ENCODE results near the gene RPL13. TPM values are rescaled to one million over a fixed set of nuclear protein-coding genes. Genes with fewer than 3 reads are reported as not detected.
"Not testable (repeated sequence)": the region's sequence is repeated elsewhere in the genome, so short reads cannot be mapped to it uniquely, and the experiment has no call there.

The RPL13 gene
- total and polyA plus RNA-seq, 4 donors = 699 to 2,663 (median 1,571) TPM

DNA sequence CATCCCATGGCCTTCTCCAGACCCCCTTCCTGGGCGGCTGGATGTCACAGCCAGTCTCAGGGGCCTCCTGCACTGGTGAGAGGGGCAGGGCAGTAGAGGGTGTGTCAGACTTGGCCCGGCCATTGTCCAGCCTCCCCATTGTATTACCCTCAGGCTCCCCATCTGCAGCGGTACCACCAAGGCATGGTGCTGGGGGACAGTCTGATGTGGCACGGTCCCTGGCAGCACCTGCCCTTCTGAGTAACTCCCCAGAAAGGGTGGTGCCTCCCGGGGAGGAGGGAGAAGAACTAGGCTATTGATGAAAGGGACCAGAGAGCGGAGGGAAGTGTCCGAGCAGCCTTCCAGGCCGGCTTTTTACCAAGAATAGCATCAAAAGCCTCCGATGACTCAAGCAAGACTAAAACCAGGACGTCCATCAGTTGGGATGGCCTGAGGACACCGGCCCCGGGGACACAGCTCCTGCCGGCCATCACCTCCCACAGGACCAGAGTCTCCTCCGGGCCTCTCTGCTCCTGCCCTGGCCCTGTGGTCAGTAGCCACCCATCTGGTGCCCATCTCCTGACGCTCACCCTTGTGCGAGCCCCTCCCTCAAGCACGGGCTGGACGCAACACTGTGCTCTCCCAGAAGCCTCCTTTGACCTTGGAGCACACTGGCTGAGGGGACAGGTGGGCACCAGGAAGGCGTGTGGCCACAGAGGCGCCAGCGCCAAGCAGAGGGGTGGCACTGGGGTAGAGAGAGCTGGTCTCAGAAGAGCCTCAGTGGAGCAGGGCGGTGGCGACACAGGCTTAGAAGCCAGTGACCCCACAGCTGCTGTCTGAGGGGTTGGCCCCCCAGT, 9.2 kb downstream of the RPL13 start (continued):
- TF ChIP-seq TAF1 (conservative IDR thresholded peaks at IDR 0.05) (no peak), FOXA1 (IDR thresholded peaks at IDR 0.05) (no peak), RXRA (IDR thresholded peaks at IDR 0.05) (no peak), HNF4A (conservative IDR thresholded peaks at IDR 0.05) (no peak), NR2F2 (IDR thresholded peaks at IDR 0.05) (no peak), YY1 (IDR thresholded peaks at IDR 0.05) (no peak), REST (IDR thresholded peaks at IDR 0.05) (no peak), JUND (IDR thresholded peaks at IDR 0.05) (no peak), SP1 (IDR thresholded peaks at IDR 0.05) (no peak)

DNA sequence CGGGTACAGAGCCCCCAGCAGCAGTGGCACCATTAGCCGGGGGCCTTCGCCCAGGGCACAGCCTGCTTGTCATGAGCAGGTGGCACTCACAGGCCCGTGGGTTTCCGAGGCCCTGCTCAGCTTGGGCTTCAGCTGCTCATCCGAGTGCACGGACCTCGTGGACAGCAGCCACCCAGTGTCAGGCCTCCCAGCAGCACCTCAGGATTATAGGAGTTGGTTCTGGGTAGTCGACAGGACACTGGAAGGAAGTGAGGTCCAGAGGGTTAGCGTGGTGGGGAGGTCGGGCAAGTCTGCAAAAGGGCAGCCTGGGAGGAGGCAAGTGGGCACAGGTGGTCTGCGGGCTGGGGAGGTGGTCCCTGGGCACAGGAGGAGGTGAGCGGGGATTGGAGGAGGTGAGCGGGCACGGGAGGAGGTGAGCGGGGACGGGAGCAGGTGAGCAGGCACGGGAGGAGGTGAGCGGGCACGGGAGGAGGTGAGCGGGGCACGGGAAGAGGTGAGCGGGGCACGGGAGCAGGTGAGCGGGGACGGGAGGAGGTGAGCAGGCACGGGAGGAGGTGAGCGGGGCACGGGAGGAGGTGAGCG, 10.0 kb downstream of the RPL13 start:
- Histone ChIP-seq H3K9ac (ENCODE audit: low read depth in 1 of 2, low read length in 2 of 2) (no peak overlapping the region), H3K36me3 (ENCODE audit: control insufficient read depth in 4 of 4, insufficient read depth in 3 of 4, low read depth in 1 of 4, low read length in 3 of 4) (no peaks in the 10 kb centered on the region), H3K27me3 (ENCODE audit: control insufficient read depth in 4 of 4, insufficient read depth in 4 of 4, low read length in 3 of 4) (no peaks in the 10 kb centered on the region), H3K27ac (ENCODE audit: low read depth in 1 of 2, low read length in 2 of 2) (no peak overlapping the region), H3K9me3 (ENCODE audit: control insufficient read depth in 4 of 4, low read length in 3 of 4) (no peaks in the 10 kb centered on the region), H3K4me3 (ENCODE audit: low read depth in 1 of 3, low read length in 3 of 3) (no peak overlapping the region), H3K4me1 (ENCODE audit: control insufficient read depth in 4 of 4, insufficient read depth in 4 of 4, low read length in 3 of 4) (peaks cover 11 to 22% (median 16%) of the 10 kb centered on the region in 4 donors)
- DNase-seq (ENCODE audit: low spot score) = no peak
- WGBS = 85% methylated on average over 30 of the region's 30 CpGs
- no peak for TF ChIP-seq FOXA2 (IDR thresholded peaks at IDR 0.05)
- no peak for TF ChIP-seq FOXA1 (IDR thresholded peaks at IDR 0.05)
- TF ChIP-seq HNF4G (IDR thresholded peaks at IDR 0.05) = no peak
- TF ChIP-seq RAD21 (IDR thresholded peaks at IDR 0.05) = no peak
- TF ChIP-seq SP1 (IDR thresholded peaks at IDR 0.05) = no peak
- TF ChIP-seq YY1 (IDR thresholded peaks at IDR 0.05) = no peak
- no peak for TF ChIP-seq HNF4A (conservative IDR thresholded peaks at IDR 0.05)
- TF ChIP-seq REST (IDR thresholded peaks at IDR 0.05) = no peak
- TF ChIP-seq EGR1 (IDR thresholded peaks at IDR 0.05; ENCODE audit: low read depth in 2 of 2) = no peak
- TF ChIP-seq, protein P1, sequence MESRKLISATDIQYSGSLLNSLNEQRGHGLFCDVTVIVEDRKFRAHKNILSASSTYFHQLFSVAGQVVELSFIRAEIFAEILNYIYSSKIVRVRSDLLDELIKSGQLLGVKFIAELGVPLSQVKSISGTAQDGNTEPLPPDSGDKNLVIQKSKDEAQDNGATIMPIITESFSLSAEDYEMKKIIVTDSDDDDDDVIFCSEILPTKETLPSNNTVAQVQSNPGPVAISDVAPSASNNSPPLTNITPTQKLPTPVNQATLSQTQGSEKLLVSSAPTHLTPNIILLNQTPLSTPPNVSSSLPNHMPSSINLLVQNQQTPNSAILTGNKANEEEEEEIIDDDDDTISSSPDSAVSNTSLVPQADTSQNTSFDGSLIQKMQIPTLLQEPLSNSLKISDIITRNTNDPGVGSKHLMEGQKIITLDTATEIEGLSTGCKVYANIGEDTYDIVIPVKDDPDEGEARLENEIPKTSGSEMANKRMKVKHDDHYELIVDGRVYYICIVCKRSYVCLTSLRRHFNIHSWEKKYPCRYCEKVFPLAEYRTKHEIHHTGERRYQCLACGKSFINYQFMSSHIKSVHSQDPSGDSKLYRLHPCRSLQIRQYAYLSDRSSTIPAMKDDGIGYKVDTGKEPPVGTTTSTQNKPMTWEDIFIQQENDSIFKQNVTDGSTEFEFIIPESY (IDR thresholded peaks at IDR 0.05) = no peak
- no peak for TF ChIP-seq RXRA (IDR thresholded peaks at IDR 0.05)
- TF ChIP-seq GABPA (IDR thresholded peaks at IDR 0.05 in 1 of 2, conservative IDR thresholded peaks at IDR 0.05 in 1 of 2) = no peak
- no peak for TF ChIP-seq TAF1 (conservative IDR thresholded peaks at IDR 0.05)
- TF ChIP-seq, protein P2, sequence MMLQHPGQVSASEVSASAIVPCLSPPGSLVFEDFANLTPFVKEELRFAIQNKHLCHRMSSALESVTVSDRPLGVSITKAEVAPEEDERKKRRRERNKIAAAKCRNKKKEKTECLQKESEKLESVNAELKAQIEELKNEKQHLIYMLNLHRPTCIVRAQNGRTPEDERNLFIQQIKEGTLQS (IDR thresholded peaks at IDR 0.05) = no peak

- not testable (repeated sequence) for H3K36me3 ChIP-seq (ENCODE audit: control insufficient read depth in 4 of 4, insufficient read depth in 3 of 4, low read depth in 1 of 4, low read length in 3 of 4); H3K27ac ChIP-seq (ENCODE audit: low read depth in 1 of 2, low read length in 2 of 2); H3K9me3 ChIP-seq (ENCODE audit: control insufficient read depth in 4 of 4, low read length in 3 of 4); H3K27me3 ChIP-seq (ENCODE audit: control insufficient read depth in 4 of 4, insufficient read depth in 4 of 4, low read length in 3 of 4); H3K9ac ChIP-seq (ENCODE audit: low read depth in 1 of 2, low read length in 2 of 2); DNase-seq (ENCODE audit: low spot score); H3K4me3 ChIP-seq (ENCODE audit: low read depth in 1 of 3, low read length in 3 of 3)
- WGBS = 88% methylated on average over 36 of the region's 36 CpGs
- H3K4me1 ChIP-seq (ENCODE audit: control insufficient read depth in 4 of 4, insufficient read depth in 4 of 4, low read length in 3 of 4) = peaks cover 8 to 20% (median 14%) of the 10 kb centered on the region in 4 donors
Measured at GRCh38 chr16:89570983-89571598, 10.6 kb downstream of the RPL13 start.
